HepG2 (cell line): Measurements from ENCODE around the gene PEMT. TPM values are rescaled to one million over a fixed set of nuclear protein-coding genes. Genes with fewer than 3 reads are reported as not detected.

Experiments used
- EP300 ChIP-seq, 3 experiments: sonication (generic) in 1 of 3; formaldehyde crosslinking in 1 of 3; IDR thresholded peaks; 2 replicates each; pipeline versions ENCODE4 v1.5.1 to v1.6.1; 2011 to 2020; ENCODE audit warnings: low read depth in 2 of 3, low read length in 2 of 3, borderline replicate concordance in 1 of 3, improper control_type of control experiment in 1 of 3, mild to moderate bottlenecking in 1 of 3, missing genetic modification reagents in 1 of 3, moderate library complexity in 1 of 3
- MIER3 ChIP-seq: IDR thresholded peaks from 2 replicates; pipeline ENCODE4 v1.6.1; 2016; ENCODE audit warnings: missing compliant biosample characterization, borderline replicate concordance
- NCOA1 ChIP-seq: sonication (generic); formaldehyde crosslinking; IDR thresholded peaks from 2 replicates; pipeline ENCODE4 v1.9.0; 2021; ENCODE audit warnings: missing genetic modification reagents
- NFKBIZ ChIP-seq: IDR thresholded peaks from 2 replicates; pipeline ENCODE4 v1.6.1; 2018; ENCODE audit warnings: missing genetic modification reagents, missing compliant biosample characterization
- NFRKB ChIP-seq: fragments of 450-650 bp; IDR thresholded peaks from 2 replicates; pipeline ENCODE4 v1.6.1; 2017
- PAF1 ChIP-seq: IDR thresholded peaks from 2 replicates; pipeline ENCODE4 v1.6.1; 2016; ENCODE audit warnings: missing genetic modification reagents, missing compliant biosample characterization
- PHF20 ChIP-seq: sonication (generic); formaldehyde crosslinking; IDR thresholded peaks from 2 replicates; pipeline ENCODE4 v1.5.0; 2020; ENCODE audit warnings: mild to moderate bottlenecking, missing genetic modification reagents
- PRDM10 ChIP-seq: sonication (generic); formaldehyde crosslinking; IDR thresholded peaks from 2 replicates; pipeline ENCODE4 v1.4.0; 2020; ENCODE audit warnings: low read depth, missing genetic modification reagents
- RAD21 ChIP-seq: fragments of 450-650 bp; formaldehyde crosslinking; IDR thresholded peaks from 2 replicates; pipeline ENCODE4 v1.5.0; 2020; ENCODE audit warnings: mild to moderate bottlenecking
- SOX5 ChIP-seq: IDR thresholded peaks from 2 replicates; pipeline ENCODE4 v1.6.1; 2016; ENCODE audit warnings: borderline replicate concordance
- SP2 ChIP-seq: sonication (generic); formaldehyde crosslinking; IDR thresholded peaks from 2 replicates; pipeline ENCODE4 v1.5.1; 2020; ENCODE audit warnings: mild to moderate bottlenecking, missing genetic modification reagents
- STAT5B ChIP-seq: sonication (generic); formaldehyde crosslinking; IDR thresholded peaks from 2 replicates; pipeline ENCODE4 v1.4.0; 2020; ENCODE audit warnings: missing genetic modification reagents
- TP53 ChIP-seq: sonication (generic); formaldehyde crosslinking; conservative IDR thresholded peaks from 2 replicates; pipeline ENCODE4 v1.4.0; 2020; ENCODE audit warnings: missing genetic modification reagents
- XBP1 ChIP-seq: sonication (generic); formaldehyde crosslinking; IDR thresholded peaks from 2 replicates; pipeline ENCODE4 v1.5.0; 2020; ENCODE audit warnings: missing genetic modification reagents
- ZBTB8A ChIP-seq: sonication (generic); formaldehyde crosslinking; IDR thresholded peaks from 2 replicates; pipeline ENCODE4 v1.4.0; 2020; ENCODE audit warnings: mild to moderate bottlenecking, low read depth, missing genetic modification reagents, borderline replicate concordance
- ZFP62 ChIP-seq: sonication (generic); formaldehyde crosslinking; IDR thresholded peaks from 2 replicates; pipeline ENCODE4 v1.4.0; 2020; ENCODE audit warnings: missing genetic modification reagents
- ZFX ChIP-seq: sonication (generic); formaldehyde crosslinking; IDR thresholded peaks from 2 replicates; pipeline ENCODE4 v1.4.0; 2020; ENCODE audit warnings: mild to moderate bottlenecking, low read depth, missing genetic modification reagents, moderate library complexity
- ZMAT3 ChIP-seq: sonication (generic); formaldehyde crosslinking; conservative IDR thresholded peaks from 2 replicates; pipeline ENCODE4 v1.7.0; 2021; ENCODE audit warnings: missing genetic modification reagents
- ZNF570 ChIP-seq: sonication (generic); formaldehyde crosslinking; IDR thresholded peaks from 2 replicates; pipeline ENCODE4 v1.4.0; 2020; ENCODE audit warnings: mild to moderate bottlenecking, missing genetic modification reagents, borderline replicate concordance
- ZNF761 ChIP-seq: sonication (generic); formaldehyde crosslinking; conservative IDR thresholded peaks from 2 replicates; pipeline ENCODE4 v1.4.0; 2020; ENCODE audit warnings: mild to moderate bottlenecking, missing genetic modification reagents
- ZNF775 ChIP-seq: sonication (generic); formaldehyde crosslinking; IDR thresholded peaks from 2 replicates; pipeline ENCODE4 v1.4.0; 2020; ENCODE audit warnings: missing genetic modification reagents, mild to moderate bottlenecking, moderate library complexity, borderline replicate concordance
- ZNF782 ChIP-seq: sonication (generic); formaldehyde crosslinking; IDR thresholded peaks from 2 replicates; pipeline ENCODE4 v1.4.0; 2020; ENCODE audit warnings: missing genetic modification reagents, mild to moderate bottlenecking, borderline replicate concordance
- polyA plus RNA-seq, 8 experiments: library from polyadenylated mRNA; depleted of rRNA in 3 of 8; stranded (reverse) in 7 of 8; unstranded in 1 of 8; fragments of >200 nt; fragmentation: Illumina TruSeq in 4 of 8; extraction: Trizol in 4 of 8; gene quantifications; 2 replicates each; pipeline versions ENCODE4 v1.2.1 to v1.2.3, GENCODE V29; 2011 to 2016; ENCODE audit warnings: low read depth in 4 of 8, missing spikeins in 1 of 8, mixed read lengths in 1 of 8; ENCODE audit not compliant: insufficient read depth in 1 of 8
- total RNA-seq, 5 experiments: library from RNA; depleted of rRNA; stranded (reverse); fragments of >200 nt; fragmentation: Illumina TruSeq; extraction: Trizol; gene quantifications; 2 replicates each; pipeline ENCODE4 v1.2.3, GENCODE V29; 2016; ENCODE audit warnings: low read depth in 1 of 5
- TF ChIP-seq, protein P1 (sequence below): sonication (generic); formaldehyde crosslinking; IDR thresholded peaks from 2 replicates; pipeline ENCODE4 v1.5.1; 2020; ENCODE audit warnings: missing genetic modification reagents, mild to moderate bottlenecking, borderline replicate concordance
- TF ChIP-seq, protein P2 (sequence below): sonication (generic); formaldehyde crosslinking; IDR thresholded peaks from 2 replicates; pipeline ENCODE4 v1.8.0; 2022; ENCODE audit warnings: low read depth, missing genetic modification reagents

PEMT gene
- total and polyA plus RNA-seq, 2 of the 13 experiments (the other 11 are each of a cell fraction or from before 2014, with no cell fraction given), result 31.7 to 43.6 TPM

DNA sequence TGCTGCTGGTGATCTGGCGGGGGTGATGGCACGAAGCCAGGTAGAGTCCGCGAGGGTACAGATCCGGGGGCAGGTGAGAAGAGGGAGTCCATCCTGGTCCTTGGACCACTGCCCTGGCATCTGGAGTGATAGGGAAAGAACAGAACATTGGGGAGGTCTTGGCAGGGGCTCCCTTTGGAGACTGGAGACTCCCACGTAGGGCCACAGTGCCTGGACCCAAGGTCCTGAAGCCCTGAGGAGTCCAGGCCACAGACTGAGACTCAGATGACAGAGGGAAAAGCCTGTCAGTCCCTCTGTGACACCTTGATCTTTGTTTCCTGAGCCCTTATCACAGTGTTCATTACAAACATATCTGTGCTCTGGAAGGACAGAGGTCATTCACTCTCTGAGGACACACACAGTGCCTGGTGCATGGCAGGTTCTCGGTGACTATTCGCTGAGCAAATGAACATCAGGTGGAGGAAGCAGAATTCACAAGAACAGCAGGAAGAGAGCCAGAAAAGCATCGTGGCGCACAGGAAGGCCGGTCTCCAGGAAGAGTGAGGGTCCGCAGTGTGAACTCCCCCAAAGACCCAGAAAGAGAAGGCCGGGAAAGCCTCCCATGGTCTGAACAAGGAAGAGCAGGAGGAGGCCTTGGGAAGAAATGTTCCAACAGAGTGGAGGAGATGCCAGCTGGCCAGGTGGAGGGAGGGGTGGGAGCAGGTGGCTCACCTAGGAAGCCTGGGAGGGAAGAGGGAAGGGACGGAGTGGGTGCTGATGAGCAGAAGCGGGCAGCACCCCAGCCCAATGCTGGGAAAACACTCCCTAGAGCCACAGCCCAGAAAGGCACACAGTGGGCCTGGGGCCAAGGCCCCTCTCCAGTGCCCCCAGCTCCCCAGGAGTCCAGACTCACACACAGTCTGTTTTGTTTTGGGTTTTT lies 20.5 kb downstream of the PEMT start (continued):
- no peak for TF ChIP-seq ZNF761
- TF ChIP-seq, protein P1, sequence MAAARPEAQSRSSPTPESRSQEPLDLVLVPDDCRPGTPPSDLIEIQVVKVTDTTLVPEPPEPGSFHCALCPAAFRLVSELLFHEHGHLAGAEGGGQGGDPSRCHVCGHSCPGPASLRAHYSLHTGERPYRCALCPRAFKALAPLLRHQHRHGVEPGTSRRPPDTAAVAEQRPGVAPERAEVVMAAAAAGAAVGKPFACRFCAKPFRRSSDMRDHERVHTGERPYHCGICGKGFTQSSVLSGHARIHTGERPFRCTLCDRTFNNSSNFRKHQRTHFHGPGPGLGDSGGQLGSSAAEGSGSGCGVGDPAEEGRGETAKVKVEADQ (CRISPR knock-in tag), result no peak
- no peak for TF ChIP-seq NFRKB
- no peak for TF ChIP-seq ZMAT3 (CRISPR knock-in tag)
- TF ChIP-seq PRDM10 (CRISPR knock-in tag), result no peak
- TF ChIP-seq SOX5 (CRISPR knock-in tag), result peak; percentile 76; the same call in 1 of the 2 replicates
- TF ChIP-seq ZNF570, result no peak
- TF ChIP-seq ZFP62 (CRISPR knock-in tag), result no peak
- TF ChIP-seq, protein P2, sequence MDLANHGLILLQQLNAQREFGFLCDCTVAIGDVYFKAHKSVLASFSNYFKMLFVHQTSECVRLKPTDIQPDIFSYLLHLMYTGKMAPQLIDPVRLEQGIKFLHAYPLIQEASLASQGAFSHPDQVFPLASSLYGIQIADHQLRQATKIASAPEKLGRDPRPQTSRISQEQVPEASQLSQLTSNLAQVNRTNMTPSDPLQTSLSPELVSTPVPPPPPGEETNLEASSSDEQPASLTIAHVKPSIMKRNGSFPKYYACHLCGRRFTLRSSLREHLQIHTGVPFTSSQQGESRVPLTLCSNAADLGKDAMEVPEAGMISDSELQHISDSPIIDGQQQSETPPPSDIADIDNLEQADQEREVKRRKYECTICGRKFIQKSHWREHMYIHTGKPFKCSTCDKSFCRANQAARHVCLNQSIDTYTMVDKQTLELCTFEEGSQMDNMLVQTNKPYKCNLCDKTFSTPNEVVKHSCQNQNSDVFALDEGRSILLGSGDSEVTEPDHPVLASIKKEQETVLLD (CRISPR knock-in tag), result no peak
- TF ChIP-seq XBP1, result no peak
- TF ChIP-seq NCOA1 (CRISPR knock-in tag), result no peak
- TF ChIP-seq PAF1 (CRISPR knock-in tag), result no peak
- TF ChIP-seq PHF20 (CRISPR knock-in tag), result no peak
- TF ChIP-seq RAD21, result no peak
- TF ChIP-seq ZNF782 (CRISPR knock-in tag), result no peak
- no peak for TF ChIP-seq STAT5B (CRISPR knock-in tag)
- TF ChIP-seq MIER3 (CRISPR knock-in tag), result peak; percentile 53; the same call in 1 of the 2 replicates
- no peak for TF ChIP-seq ZBTB8A (CRISPR knock-in tag)
- TF ChIP-seq SP2 (CRISPR knock-in tag), result no peak
- TF ChIP-seq ZNF775, result no peak
- peak; percentile 55; the same call in 1 of the 2 replicates for TF ChIP-seq ZFX (CRISPR knock-in tag)
- TF ChIP-seq TP53, result no peak
- peak in 1 of 2 experiments; percentile 64; a peak in 2 of 4 replicates for TF ChIP-seq EP300 (IDR thresholded peaks at IDR 0.05; ENCODE audit: low read depth in 2 of 2, low read length in 2 of 2)
- TF ChIP-seq EP300 (CRISPR knock-in tag; IDR thresholded peaks at IDR 0.05; ENCODE audit: borderline replicate concordance), result peak; percentile 48; the same call in 1 of the 2 replicates
- no peak for TF ChIP-seq NFKBIZ (CRISPR knock-in tag)
